UCSD-AML1 (cell line): Measurements from ENCODE around the gene PIWIL4.
"Not testable (repeated sequence)": the region's sequence is repeated elsewhere in the genome, so short reads cannot be mapped to it uniquely, and the experiment has no call there.

Experiments
- DNase-seq: peaks from one replicate; lab custom pipeline; 2025; ENCODE audit not compliant: unreplicated experiment; lab: John Stamatoyannopoulos, UW

PIWIL4 gene

DNA sequence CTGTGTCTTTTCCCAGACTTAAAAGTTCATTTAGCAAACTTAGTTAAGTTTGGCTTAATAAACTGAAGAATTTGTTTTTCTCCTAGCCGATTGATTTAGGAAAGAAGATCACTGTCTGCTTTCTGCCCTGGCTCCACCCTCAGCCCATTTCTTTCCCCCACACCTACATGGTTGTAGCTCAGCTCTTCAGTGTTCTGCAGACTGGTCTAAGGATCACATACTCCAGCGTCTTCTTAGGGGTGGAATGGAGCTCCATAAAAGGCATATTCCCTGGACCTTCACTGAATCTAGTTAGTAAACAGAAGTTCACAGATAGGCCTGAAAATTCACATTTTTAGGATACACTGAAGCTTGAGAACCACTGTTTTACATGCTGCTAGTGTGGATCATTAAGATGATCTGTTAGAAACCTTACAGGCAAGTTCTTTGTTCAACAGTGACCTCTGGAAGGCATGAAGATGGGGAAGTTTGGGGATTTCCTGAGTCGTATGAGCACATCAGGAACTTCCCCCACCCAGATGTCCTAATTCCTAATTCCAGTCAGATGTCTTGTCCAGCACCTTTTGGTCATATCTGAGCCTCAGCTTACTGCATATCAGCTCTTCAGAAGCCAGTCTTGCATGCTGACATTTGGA lies 16.8 kb downstream of the PIWIL4 start:
- no peak for DNase-seq

DNA sequence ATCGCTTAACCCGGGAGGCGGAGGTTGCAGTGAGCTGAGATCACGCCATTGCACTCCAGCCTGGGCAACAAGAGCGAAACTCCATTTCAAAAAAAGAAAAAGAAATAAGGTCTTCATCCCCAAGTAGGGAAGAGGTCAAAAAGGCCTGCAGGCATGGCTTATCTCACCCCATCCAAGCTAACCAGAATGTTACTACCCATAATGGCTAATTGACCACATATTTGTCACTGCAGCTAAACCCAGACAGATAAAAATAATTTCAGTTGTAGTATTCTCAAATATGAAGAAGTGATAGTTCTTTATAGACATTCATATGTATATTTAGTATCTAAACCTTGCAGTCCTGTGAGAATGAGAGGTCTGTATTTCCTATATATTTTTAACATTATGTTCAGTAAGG lies 17.8 kb downstream of the PIWIL4 start:
- no peak for DNase-seq

DNA sequence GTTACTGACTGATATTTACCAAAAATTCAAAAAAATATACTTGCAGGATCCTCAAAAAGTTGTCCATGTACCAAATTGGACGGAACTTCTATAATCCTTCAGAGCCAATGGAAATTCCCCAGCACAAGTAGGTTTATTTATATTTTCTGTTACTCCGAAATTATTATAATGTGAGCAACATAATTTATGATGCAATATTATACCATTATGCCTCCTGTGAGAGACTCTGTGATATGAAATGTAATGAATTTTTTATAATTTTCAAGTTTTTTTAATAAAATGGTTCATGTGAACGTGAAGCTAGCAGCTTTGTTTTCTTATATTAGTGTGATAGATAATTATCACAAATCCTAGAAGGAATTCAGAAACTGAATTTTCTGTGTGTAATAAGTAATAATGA lies 18.2 kb downstream of the PIWIL4 start:
- DNase-seq: no peak

DNA sequence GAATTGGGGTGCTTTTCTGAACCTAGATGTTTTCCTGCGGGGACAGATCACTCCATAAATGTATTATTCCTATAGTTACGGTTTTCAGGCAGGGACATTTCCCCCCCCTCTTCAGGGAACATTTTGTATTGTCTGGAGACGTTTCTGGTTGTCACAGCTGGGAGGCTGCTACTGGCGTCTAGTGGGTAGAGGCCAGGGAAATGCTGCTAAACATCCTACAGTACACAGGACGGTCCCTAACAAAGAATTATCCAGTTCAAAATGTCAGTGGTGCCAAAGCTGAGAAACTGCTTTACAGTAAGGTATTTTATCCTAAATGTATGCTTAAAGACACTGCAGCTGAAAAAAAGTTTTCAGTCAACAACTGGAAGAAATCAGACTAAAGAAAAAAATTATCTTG lies 19.4 kb downstream of the PIWIL4 start:
- DNase-seq: no peak

DNA sequence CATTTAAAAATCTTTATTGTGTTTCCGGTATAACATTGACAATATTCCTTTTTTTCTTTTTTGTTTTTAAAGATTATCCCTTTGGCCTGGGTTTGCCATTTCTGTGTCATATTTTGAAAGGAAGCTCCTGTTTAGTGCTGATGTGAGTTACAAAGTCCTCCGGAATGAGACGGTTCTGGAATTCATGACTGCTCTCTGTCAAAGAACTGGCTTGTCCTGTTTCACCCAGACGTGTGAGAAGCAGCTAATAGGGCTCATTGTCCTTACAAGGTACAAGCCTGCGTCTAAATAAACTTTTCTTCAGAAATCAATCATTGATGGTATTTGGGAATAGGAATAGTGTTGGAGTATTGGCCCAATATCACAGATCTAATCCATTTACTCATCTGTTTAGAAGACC lies 19.8 kb downstream of the PIWIL4 start:
- no peak for DNase-seq

DNA sequence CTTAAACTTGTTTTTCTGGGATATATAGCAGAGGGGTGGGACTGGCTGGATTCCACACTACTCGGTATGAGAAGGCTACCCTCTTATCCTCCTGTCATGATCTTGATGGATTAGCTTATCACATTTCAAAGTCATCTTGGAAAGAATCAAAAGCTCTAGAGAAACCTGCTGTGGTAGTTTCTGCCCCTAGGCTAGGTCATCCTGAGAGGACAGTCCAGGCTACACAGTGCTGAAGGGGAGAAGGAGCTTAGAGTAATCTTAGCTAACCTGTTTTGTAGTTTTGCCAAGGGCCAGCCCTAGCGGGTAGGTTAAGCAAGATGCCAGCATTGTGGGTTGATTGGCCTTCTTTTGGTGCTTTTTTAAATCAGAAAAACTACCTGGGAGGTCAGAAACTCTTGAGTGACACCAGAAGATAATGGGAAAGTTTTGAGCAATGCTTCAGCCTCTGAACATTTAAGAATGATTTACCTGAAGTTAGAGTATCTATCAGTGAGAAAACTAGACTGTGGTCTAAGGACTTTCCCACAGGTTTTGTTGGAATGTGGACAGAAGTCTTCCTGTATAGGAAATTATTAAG lies 21.3 kb downstream of the PIWIL4 start:
- DNase-seq: no peak

DNA sequence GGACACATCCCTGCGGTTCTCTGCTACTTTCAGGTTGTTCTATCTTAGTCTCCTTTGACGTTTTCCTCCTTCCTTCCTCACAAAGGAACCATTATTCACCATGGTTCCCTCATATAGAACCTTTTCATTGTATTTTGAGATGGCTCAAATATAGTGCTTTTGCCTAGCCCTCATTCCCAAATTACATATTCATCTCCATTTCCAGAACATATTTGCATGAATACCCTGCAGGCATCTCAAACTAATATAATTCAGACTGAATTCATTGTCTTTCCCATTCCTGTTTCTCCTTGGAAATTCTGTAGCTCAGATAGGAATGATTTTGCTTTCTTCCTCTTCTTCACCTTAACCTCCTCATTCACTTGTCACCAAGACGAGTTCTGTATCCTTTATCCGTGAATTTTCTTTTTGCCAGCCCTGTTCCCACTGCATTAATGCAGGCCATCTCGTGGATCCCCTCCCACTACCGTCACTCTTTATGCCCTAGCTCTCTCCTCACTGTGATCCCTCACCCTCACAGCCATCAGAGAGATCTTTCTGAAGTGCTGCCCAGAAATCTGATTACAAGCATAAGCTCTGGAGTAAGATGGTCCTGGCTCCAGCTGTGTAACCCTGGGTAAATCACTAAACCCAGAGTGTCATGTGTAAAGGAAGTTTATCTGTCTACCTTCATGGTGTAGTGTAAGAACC lies 23.3 kb downstream of the PIWIL4 start:
- DNase-seq: no peak

DNA sequence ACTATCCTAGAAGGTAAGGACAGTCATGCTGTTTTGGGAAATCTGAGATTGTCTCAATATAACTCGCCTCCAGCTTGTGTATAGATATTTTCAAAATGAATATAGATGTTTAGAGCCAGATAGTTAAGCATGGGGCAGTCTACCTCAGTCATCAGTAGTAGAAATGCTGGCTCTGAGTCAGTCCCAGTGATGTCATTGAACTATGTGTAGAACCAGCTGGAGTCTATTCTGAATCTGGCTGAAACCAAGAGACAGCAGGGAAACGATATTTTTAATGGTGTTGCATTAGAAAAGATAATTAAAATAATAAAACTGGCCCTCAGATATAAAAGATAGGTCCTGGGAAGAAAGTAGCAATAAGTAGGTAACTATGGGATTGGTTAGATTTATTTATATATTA lies 25.9 kb downstream of the PIWIL4 start:
- no peak for DNase-seq

DNA sequence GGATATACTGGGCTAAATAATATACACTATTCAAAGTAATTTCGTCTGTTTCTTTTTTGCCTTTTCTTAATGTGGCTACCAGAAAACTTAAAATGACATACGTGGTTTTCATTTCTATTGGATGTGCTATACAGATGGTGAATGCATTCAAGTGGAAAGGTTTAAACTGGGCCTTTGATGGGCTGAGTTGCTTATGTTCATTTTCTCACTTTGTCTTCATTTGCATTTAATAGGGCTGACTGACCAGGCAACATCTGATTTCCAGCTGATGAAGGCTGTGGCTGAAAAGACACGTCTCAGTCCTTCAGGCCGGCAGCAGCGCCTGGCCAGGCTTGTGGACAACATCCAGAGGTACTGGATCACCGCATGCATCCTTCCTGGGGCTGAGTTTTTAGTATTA lies 27.9 kb downstream of the PIWIL4 start:
- DNase-seq: no peak

DNA sequence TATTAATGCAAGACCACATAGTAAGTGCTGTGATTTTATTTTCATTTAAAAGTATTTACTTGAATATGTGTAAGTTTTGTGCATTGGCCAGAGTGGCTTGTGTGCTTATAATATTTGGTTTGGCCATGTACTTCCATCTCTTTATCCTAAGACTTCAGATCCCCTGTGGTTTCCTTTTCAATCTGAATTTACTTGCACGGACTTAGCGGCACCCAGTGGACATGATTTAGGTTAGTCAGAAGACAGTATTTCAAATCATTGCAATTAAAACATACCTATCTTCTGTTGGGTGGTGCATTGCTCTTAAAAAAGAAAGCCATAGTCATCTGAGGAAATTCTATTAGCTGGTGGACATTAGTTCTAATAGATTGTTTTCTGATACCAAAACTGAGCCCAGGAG lies 30.7 kb downstream of the PIWIL4 start:
- no peak for DNase-seq

DNA sequence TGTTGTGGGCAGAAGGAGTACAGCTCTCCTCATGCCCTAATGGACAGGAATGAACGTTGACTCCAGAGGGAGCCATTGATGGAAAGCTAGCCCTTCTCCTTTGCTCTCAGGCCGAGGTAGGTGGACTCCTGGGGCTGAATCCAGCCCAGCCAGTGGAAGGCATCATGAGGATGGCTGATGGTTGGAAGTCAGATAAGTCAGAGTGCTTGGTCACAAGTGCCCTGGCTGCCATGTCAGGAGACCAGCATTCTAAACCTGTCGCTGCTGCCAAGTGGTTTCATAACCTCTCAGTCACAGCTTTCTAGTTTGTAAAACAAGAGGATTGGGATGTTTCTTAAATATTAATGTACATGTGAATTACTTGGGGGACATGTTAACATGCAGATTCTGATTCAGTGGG lies 32.3 kb downstream of the PIWIL4 start:
- DNase-seq: no peak

DNA sequence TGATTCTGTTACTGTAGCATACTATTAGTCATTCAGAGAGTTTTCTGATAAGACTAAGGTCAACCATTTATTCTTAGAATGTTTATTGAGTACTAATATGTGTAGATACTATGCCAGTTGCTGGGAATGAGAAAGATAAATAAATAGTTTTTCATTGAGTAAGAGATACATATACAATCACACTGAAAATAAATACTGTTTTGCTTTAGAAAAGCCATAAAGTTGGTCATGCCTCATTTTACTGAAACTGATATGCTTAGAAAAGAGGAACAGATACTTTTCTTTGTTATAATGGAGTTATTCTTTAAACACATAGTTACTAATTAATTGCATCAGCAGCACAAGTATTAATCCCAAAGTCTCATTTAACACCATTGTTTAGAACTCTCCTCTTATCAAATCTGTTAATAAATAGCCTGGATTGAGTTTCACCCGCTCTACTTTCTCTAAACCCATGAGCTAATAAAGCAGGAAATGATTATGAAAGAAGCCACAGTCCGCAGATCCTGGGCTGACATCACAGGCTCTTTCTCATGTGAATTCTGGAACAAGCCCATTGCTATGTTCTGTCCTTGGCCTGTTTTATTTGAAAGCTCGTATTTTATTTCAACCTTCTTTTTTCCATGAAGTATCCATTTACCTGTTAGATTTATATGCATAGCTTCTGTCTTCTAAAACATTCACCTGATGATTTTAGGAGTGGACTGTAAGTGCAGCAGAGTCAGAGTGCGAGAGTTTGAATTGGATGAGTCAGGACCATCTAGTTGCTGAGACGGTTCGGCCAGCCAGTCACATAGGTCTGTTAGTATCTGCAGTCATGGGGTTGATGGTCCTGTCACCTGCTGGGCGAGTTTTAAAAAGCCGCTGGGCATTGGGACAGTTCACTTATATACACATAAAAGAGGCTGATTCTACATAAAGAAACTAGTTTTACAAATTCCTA lies 35.5 kb downstream of the PIWIL4 start:
- no peak for DNase-seq

DNA sequence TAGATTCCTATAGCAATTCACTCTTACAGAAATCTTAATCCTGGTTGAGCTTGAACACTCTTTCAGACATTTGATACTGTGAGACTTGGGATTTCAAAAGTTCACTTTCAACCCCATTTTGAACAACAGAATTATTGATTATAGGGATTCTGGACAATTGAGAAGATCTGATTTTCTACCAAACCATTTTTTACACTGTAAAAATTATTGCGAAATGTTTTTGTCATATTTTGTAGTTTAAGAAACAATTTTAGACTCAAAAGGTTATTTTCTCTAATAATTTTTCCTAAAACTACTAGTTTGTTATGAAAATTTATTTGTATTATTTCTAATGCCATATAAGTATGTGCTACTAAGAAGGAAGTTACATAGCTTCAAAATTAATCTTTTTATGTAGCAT lies 36.4 kb downstream of the PIWIL4 start:
- DNase-seq: no peak

DNA sequence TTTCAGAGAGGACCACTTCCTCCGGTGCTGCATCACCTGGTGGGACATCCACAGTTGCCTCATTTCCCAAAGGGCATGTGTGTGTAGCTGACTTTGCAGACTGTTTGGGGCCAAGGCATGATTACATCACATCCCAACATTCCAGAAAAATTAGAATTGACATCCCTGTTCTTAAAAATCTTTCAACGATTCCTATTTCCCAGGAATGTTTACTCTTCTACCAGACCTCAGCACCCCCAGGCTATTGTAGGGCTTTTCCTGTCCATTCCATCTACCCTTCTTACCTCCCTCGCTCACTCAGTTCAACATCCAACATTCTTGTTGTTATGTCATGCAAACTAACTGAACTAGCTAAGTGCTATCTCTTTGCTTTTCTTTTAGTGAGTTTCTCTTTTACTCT lies 37.3 kb downstream of the PIWIL4 start:
- DNase-seq: no peak

DNA sequence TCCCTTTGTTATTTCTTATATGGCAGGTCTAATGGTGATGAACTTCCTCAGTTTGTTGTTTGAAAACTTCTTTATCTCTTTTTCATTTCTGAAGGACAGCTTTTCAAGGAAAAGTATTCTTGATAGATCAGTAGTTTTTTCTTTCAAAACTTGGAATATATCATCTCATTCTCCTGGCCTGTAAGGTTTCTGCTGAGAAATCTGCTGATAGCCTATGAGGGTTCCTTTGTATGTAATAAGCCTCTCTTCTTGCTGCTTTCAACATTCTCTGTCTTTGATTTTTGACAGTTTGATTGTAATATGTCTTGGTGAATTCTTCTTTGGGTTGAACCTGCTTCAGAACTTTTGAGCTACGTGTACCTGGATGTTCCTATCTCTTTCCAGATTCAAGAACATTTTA lies 46.0 kb downstream of the PIWIL4 start:
- DNase-seq: no peak

DNA sequence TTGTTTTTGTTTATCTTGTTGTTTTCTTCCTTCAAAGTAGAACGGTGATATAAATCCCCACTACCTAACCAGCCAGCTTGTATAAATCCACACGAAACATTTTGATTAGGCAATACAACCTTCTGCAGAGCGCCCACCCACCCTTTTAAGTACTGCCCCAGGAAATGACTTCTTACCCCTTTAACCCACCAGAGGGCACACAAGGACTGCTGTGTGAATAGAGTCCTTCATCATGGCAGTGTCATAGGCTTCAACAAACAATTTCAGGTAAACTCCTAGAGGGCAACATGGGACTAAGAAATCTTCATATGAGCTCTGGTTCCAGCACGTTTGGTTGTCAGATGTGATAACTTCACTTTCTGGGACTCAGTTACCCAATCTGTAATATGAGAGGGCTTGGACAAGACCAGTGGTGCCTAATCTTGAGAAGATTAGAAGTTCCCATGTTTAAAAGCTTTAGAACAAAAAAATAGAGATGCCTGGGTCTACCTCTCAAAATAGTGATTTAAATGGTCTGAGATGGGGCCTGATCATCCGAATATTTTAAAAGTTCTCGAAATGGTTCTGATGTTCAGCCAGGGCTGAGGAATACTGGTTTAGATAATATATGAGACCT lies 56.1 kb downstream of the PIWIL4 start:
- peak; percentile 30 for DNase-seq

DNA sequence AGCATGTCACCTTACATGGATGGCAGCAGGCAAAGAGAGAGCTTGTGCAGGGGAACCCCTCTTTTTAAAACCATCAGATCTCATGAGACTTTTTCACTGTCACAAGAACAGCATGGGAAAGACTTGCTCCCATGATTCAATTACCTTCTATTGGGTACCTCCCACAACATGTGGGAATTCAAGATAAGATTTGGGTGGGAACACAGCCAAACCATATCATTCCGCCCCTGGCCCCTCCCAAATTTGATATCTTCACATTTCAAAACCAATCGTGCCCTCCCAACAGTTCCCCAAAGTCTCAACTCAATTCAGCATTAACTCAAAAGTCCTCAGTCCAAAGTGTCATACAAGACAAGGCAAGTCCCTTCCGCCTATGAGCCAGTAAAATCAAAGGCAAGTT lies 58.3 kb downstream of the PIWIL4 start:
- not testable (repeated sequence) for DNase-seq

DNA sequence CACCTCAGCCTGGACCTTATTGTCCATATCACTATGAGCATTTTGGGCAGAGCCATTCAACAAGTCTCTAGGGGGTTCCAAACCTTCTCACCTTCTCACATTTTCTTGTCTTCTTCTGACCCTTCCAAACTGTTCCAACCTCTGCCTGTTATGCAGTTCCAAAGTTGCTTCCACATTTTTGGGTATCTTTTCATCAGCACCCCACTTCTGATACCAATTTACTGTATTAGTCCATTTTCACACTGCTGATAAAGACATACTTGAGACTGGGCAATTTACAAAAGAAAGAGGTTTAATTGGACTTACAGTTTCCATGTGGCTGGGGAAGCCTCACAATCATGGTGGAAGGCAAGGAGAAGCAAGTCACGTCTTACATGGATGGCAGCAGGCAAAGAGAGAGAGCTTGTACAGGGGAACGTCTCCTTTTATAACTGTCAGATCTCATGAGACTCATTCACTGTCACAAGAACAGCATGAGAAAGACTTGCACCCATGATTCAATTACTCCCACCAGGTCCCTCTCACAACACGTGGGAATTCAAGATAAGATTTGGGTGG lies 59.9 kb downstream of the PIWIL4 start:
- not testable (repeated sequence) for DNase-seq

DNA sequence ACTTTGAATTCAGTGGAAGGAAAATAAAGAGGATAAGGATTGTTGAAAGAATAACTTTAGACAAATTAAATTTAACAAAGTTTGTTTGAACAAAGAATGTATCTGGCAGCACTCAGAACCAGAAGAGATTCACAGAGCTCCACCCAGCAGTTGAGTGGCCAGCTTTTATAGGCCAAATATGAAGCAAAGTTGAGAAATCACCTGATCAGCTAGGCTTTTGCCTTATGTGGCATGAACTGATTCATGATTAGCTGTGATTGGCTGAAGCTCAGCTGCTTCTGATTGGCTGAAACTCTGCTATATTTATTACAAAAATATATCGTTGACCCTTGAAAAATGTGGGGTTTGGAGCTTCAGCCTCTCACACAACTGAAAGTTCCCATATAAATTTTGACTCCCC lies 62.6 kb downstream of the PIWIL4 start:
- DNase-seq: no peak

DNA sequence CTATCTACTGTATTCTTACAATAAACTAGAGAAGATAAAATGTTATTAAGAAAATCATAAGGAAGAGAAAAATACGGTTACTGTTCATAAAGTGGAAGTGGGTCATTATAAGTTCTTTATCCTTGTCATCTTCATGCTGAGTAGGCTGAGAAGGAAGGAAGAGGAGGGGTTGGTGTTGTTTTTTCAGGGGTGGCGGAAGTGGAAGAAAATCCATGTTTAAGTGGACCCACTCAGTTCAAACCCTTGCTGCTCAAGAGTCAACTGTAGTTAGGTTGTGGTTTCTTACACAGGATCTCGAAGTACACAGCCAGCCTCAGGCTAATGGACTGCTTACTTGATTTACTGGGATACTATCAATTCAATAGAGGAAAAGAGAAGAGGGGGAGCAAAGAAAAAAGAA lies 63.1 kb downstream of the PIWIL4 start:
- DNase-seq: peak; percentile 28

DNA sequence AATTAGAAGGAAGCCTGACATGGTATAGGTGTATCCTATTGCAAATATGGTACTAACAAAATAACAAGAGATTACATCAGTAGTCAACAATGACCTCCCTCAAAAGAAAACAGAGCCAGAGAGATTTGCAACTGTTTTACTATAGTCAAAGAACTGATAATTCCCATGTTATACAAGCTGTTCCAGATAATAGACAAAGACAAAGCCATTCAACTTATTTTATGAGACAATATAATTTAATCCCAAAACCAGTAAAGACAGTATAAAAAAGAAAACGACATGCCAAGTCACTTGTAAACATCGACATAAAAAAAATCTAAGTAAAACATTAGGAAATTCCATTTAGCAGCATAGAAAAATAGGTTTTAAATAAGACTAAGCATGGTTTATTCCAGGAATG lies 65.2 kb downstream of the PIWIL4 start:
- no peak for DNase-seq
